MG63 (cell line): ENCODE results near the gene CTNNA2. TPM values are rescaled to one million over a fixed set of nuclear protein-coding genes. Genes with fewer than 3 reads are reported as not detected.

ENCODE experiments used
- DNase-seq: peaks from one replicate; pipeline ENCODE4 v3.0.0-alpha.2; 2020
- H3K27me3 ChIP-seq: fragments of 250-450 bp; sonication (Bioruptor Pico); 2 replicates; pipeline ENCODE4 v1.5.1; 2020; ENCODE audit warnings: mild to moderate bottlenecking, moderate library complexity
- H3K36me3 ChIP-seq: fragments of 250-450 bp; sonication (Bioruptor Pico); 2 replicates; pipeline ENCODE4 v1.5.1; 2020; ENCODE audit warnings: mild to moderate bottlenecking, moderate library complexity
- H3K4me3 ChIP-seq: fragments of 250-450 bp; sonication (Bioruptor Pico); 2 replicates; pipeline ENCODE4 v1.5.1; 2020; ENCODE audit warnings: mild to moderate bottlenecking, moderate library complexity
- H3K9me3 ChIP-seq: fragments of 250-450 bp; sonication (Bioruptor Pico); 2 replicates; pipeline ENCODE4 v1.5.1; 2020; ENCODE audit warnings: mild to moderate bottlenecking, moderate library complexity
- total RNA-seq: library from RNA; depleted of rRNA; stranded (reverse); fragments of >200 nt; shearing (Covaris generic); gene quantifications from 2 replicates; pipeline ENCODE4 v1.2.3, GENCODE V29; 2014; ENCODE audit warnings: low replicate concordance

The CTNNA2 gene
- total RNA-seq, 1 experiment from 2014 or later = not detected

- Histone ChIP-seq H3K9me3 (peaks cover 7% of the 10 kb centered on the region), H3K36me3 (no peaks in the 10 kb centered on the region), H3K4me3 (no peak overlapping the region), H3K27me3 (no peaks in the 10 kb centered on the region)
- no peak for DNase-seq
Observed at GRCh38 chr2:80655265-80655664, 1142.4 kb downstream of the CTNNA2 start.

- Histone ChIP-seq H3K4me3 (no peak overlapping the region), H3K27me3 (no peaks in the 10 kb centered on the region), H3K9me3 (no peaks in the 10 kb centered on the region), H3K36me3 (no peaks in the 10 kb centered on the region)
- DNase-seq = no peak
Observed at GRCh38 chr2:80670763-80671162, 1157.9 kb downstream of the CTNNA2 start.

GRCh38 chr2:80687524-80687923 is 1174.7 kb downstream of the CTNNA2 start:
- H3K27me3 ChIP-seq = no peaks in the 10 kb centered on the region
- H3K9me3 ChIP-seq = no peaks in the 10 kb centered on the region
- DNase-seq = no peak
- H3K36me3 ChIP-seq = no peaks in the 10 kb centered on the region
- no peak overlapping the region for H3K4me3 ChIP-seq

- DNase-seq = no peak
- Histone ChIP-seq H3K27me3 (no peaks in the 10 kb centered on the region), H3K36me3 (no peaks in the 10 kb centered on the region), H3K4me3 (no peak overlapping the region), H3K9me3 (no peaks in the 10 kb centered on the region)
Observed at GRCh38 chr2:80689106-80689505, 1176.3 kb downstream of the CTNNA2 start.
